LHCN-M2 (cell line): ENCODE results near the gene FES. TPM values are rescaled to one million over a fixed set of nuclear protein-coding genes. Genes with fewer than 3 reads are reported as not detected.
"Not testable (repeated sequence)": the region's sequence is repeated elsewhere in the genome, so short reads cannot be mapped to it uniquely, and the experiment has no call there.

Experiments
- DNase-seq: peaks from one replicate; pipeline ENCODE4 v3.0.0-alpha.2; 2012; ENCODE audit warnings: low read depth
- total RNA-seq: library from RNA; depleted of rRNA; stranded (reverse); fragments of >200 nt; gene quantifications from 2 replicates; pipeline ENCODE4 v1.2.3, GENCODE V29; 2014

FES gene
- total RNA-seq, 1 experiment from 2014 or later: 0.34 TPM

DNA sequence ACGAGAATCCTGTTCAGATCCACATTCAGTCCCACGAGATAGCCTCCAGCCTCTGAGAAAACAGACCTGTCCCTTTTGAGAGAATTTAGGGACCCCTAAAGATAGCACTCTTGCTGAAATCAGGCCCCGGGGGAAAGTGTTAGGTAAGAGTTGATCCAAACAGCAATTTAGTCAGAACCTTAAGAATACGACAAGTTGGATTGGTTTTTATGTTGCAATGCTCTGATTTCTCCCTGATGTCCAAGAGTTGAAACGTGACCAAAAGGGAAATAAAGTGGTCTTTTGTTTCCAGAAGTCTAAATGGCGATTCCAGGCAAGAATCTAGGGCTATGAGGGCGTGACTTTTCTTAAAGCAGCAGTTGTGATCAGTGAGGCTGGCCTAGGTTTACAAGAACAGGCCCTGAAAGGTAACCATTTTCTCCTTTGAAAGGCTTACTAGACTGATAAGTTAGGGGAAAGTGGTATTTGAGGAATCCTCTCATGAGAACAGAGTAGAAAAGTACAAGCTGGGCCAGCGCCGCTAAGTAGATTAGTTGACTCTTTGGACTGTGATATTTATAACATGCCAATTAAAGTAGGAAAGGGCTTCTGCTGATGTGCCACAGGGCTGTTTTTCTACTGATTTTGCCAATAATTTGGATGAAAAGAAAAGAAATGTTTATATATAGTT, 23.7 kb downstream of the FES start:
- no peak for DNase-seq

DNA sequence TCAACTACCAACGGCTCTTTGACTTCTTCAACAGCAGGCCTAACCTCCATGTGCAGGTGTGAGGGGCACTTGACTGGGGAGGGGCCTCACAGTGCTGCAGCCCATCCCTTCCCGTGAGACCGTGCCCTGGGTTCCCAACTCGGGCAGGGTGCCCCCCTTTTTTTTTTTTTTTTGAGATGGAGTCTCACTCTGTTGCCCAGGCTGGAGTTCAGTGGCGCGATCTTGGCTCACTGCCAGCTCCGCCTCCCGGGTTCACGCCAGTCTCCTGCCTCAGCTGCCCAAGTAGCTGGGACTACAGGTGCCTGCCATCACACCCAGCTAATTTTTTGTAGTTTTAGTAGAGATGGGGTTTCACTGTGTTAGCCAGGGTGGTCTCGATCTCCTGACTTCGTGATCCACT, 25.1 kb downstream of the FES start:
- DNase-seq: not testable (repeated sequence)

- no peak for DNase-seq
Measured at GRCh38 chr15:90909976-90910375, 25.7 kb downstream of the FES start.

DNA sequence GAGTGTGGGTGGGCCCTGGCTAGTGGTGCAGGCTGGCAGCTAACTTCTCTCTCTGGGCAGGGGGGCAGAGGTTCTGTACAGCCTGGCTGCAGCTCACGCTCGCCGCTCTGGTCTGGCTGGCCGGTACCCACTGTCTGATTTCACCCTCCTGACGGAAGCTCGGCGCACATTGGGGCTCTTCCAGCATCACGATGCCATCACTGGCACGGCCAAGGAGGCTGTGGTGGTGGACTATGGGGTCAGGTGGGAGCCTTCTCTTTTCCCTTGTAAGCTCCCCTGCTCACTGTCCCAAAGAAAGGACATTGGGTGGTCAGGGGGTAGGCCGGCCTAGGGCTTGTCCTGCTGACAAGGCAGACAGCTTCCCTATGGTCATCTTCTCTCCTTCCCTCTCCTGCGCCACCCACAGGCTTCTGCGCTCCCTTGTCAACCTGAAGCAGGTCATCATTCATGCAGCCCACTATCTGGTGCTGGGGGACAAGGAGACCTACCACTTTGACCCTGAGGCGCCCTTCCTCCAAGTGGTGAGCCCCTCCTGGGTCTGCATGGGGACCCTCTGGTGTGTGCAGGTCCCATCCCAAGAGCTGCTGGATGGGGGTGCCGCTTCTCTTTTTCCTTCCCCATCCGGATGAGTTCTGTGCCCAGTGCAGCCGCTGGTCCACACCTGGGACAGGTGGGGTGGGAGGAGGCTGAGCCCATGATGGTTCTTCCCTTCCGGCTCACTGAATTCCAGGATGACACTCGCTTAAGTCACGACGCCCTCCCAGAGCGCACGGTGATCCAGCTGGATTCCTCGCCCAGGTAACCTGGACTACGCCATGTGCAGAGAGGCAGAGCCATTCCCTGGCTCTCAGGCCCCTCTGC, 26.4 kb downstream of the FES start:
- no peak for DNase-seq

DNA sequence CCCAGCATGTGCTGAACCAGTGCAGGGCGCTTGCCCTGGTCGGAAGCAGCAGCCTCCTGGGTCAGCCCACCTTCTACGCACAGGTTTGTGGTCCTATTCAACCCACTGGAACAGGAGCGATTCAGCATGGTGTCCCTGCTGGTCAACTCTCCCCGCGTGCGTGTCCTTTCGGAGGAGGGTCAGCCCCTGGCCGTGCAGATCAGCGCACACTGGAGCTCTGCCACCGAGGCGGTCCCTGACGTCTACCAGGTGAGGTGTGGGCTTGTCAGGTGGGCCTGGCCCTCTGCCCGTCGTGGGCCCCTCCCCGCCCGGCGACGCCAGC, 27.0 kb downstream of the FES start:
- DNase-seq: no peak

DNA sequence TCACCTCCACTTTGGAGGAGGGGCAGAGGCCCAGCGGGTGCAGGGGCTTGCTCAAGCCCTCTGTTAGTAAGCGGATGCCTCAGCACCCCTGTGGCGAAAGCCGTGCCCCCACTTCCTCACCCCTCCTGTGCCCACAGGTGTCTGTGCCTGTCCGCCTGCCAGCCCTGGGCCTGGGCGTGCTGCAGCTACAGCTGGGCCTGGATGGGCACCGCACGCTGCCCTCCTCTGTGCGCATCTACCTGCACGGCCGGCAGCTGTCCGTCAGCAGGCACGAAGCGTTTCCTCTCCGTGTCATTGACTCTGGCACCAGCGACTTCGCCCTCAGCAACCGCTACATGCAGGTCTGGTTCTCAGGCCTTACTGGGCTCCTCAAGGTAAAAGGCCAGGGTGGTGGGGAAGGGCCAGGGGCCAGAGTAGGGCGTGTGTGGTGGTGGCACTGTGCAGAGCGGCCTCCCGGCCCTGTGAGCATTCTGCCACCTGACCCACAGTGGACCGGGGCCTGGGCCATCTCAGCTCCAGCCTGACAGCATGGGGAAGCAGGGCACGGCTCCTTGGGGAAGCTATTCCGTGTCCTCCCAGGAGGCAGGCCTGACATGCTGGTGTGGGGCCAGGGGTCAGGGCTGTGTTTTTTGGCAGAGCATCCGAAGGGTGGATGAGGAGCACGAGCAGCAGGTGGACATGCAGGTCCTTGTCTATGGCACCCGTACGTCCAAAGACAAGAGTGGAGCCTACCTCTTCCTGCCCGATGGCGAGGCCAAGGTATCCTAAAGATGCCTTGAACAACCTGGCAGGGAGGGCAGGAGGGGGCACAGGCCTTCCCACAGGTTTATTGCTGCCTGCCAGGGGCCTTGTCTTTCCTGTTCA, 27.8 kb downstream of the FES start:
- DNase-seq: no peak

GRCh38 chr15:90912770-90913075, 28.4 kb downstream of the FES start:
- no peak for DNase-seq

DNA sequence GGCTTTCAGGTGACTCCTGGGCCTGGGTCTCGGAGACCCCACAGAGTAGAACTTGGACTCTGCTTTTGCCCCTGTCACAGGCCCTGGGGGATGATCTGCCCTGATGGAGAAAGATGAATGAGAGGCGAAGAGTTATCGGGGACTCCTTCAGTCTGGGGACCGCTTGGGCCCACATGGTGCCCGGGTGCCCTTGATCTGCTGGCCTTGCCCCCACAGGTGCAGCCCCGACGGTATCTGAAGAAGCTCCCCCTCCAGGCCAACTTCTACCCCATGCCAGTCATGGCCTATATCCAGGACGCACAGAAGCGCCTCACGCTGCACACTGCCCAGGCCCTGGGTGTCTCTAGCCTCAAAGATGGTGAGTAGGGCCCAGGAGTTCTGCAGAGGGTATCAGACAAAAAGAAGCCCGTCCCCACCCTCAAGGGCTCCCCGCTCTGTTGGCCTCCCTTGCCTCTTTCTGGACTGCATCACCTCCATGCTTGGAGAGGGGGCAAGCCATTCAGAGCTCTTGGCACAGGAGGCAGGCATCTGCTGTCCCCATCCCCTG, 29.2 kb downstream of the FES start:
- no peak for DNase-seq

- no peak for DNase-seq
Measured at GRCh38 chr15:90914305-90915080, 30.2 kb downstream of the FES start.

DNA sequence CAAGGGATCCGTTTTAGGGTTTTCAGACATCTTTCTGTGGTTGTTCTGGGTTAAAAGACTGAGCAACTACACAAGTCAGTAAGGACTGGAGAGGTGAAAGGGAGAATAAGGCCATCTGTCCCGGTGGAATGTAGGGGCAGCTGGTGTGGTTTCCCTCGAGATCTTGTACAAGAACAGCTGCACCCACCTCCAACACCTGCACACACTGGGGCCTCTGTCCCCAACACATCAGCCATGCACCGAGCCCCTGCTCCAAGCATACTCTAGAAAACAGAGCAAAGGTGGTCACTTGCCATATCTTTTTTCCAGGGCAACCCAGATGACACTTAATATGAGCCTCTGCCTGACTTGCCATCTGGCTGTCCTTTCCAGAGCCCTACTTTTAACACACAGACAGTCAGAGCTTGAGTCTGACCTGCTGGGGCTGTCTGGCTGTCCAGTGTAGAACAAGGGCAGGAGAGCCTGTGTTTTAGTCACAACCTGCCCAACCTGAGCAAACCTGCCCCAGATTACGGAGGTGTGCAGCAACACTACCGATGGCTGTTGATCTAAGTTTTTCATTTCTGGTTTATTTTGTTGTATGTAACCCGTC, 31.0 kb downstream of the FES start:
- peak; percentile 41 for DNase-seq

DNA sequence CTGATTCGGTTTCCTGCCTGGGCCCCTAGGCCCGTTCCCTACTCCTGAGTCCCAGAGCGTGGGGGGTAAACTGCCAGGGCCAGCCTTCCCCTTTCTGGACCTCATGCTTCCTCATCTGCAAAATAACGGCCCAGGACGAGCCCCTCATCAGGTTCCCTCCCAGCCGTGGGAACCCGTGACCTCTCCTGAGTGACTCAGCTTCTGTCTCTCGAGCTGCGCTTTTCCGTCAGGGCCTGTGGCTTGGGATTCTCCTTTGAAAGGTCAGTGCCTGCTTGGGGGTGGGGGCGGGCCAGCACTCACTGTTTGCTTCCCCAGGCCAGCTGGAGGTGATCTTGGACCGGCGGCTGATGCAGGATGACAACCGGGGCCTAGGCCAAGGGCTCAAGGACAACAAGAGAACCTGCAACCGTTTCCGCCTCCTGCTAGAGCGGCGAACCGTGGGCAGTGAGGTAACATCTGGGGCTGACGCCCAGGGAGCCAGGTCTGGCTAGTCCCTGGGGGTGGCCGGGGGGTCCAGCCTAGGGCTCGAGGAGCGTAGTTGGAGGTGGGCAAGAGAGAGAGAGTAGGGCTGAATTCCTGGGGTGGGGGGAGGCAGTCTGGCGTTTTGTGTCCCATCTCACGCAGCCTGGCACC, 31.6 kb downstream of the FES start:
- DNase-seq: no peak

DNA sequence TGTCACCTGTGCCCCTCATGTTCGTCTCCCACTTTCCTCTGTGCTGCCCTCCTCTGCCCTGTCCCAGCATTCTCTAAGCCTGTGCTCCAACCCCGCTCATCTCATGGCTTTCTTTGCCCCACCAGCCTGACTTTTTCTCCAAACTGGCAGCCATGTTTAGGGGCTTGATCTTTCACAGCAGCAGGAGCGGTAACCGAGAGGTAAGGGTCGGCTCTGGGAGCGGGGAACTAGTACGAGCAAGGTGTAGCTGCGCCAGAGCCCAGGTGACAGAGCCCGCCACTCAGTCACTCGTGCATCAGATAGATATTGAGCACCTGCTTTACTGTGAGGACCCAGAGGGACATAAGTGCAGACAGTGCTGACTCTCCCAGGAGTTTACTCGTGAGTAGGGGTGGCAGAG, 32.2 kb downstream of the FES start:
- no peak for DNase-seq

DNA sequence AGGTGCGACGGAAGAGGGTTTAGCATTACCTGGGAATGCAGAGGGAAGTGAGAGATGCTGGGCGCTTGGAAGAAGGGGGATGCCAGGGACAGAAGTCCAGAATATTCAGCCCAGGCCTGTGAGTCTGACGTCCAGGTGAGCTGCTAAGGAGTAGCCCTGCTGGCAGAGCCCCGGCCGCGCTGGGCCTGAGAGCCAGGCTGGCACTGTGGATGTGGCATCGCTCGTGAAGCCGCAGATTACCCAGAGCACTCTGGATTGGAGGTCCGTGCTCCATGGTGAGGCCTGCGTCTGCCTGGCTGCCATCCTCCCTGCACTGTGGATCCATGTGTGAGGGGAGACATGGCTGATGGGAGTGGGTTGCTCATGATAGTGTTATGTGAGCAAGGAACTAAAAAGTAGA, 33.3 kb downstream of the FES start:
- no peak for DNase-seq

DNA sequence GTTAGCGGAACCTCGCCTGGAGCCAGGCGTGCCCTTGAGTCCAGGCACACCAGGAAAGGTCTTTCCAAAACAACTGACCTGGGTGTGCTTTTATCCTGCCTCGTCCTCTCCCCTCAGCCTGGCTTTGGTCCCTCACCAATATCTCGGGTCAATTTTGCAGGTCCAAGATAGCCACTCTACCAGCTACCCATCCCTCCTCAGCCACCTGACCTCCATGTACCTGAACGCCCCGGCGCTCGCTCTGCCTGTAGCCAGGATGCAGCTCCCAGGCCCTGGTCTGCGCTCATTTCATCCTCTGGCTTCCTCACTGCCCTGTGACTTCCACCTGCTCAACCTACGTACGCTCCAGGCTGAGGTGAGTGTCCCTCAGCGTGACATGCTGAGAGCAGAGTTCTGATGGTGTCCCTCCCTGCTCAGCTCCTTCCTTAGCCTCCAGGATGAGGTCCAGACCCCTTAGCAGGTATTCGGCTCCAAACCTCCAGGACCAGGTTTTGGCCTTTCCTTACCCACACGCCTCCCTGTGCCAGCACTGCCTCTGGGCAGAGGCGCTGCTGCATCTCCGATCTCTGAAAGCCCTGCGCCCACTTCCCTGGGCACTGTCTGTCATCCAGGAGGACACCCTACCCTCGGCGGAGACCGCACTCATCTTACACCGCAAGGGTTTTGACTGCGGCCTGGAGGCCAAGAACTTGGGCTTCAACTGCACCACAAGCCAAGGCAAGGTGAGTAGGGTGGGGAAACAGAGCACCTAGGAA, 33.9 kb downstream of the FES start:
- no peak for DNase-seq

DNA sequence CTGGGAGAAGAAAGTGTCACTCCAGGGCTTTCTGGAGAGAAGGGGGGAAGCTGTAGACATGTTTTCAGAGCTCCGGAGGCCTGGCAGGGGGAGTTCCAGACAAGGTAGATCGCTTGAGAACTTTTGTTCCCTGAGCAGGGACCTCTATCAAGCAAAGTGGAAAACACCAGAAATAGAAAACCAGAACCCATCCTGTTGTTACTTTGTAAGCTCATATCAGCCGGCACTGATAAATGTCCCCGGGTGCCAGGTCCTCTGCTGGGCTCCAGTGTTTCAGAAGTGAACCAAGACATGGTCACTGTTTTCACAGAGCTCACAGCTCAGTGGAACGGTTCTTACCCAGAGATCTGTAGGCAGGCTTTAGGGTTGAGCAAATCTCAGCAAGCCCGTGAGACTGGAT, 34.5 kb downstream of the FES start:
- DNase-seq: no peak

- DNase-seq: no peak
Measured at GRCh38 chr15:90921887-90922286, 37.6 kb downstream of the FES start.

GRCh38 chr15:90922712-90923322, 38.5 kb downstream of the FES start:
- DNase-seq: not testable (repeated sequence)

GRCh38 chr15:90924375-90924774, 40.1 kb downstream of the FES start:
- DNase-seq: no peak

GRCh38 chr15:90926766-90927165, 42.5 kb downstream of the FES start:
- DNase-seq: not testable (repeated sequence)
